Panc1 (cell line): ENCODE measurements around the gene DELE1. TPM values are rescaled to one million over a fixed set of nuclear protein-coding genes. Genes with fewer than 3 reads are reported as not detected.

ENCODE experiments used
- ATAC-seq: fragments of 200-7000 bp; cut with Tn5 transposase; 2 replicates; pipeline ENCODE4 v1.9.1; 2020; ENCODE audit warnings: mild to moderate bottlenecking, moderate library complexity
- BruUV-seq: library from RNA; stranded (reverse); fragments of 400-500 nt; replicated peaks from 2 replicates; lab custom pipeline; 2021; lab: Mats Ljungman, UMichigan
- CTCF ChIA-PET: fragments of 300-600 bp; sonication (Branson Sonifier 250); formaldehyde crosslinking; loops from one replicate; lab custom pipeline; 2022; ENCODE audit warnings: antibody characterized with exemption; lab: Charles Lee
- POLR2A ChIA-PET: fragments of 300-600 bp; sonication (Branson Sonifier 250); formaldehyde crosslinking; loops from one replicate; lab custom pipeline; 2022; ENCODE audit warnings: antibody characterized with exemption; lab: Charles Lee
- DNase-seq: peaks from one replicate; pipeline ENCODE4 v3.0.0-alpha.2; 2010; ENCODE audit warnings: low read depth, low spot score
- H3K27ac ChIP-seq: 2 replicates; pipeline ENCODE4 v1.5.1; 2011; ENCODE audit warnings: mild to moderate bottlenecking, low read length, inconsistent platforms
- H3K27me3 ChIP-seq: fragments of 200-500 bp; sonication (Bioruptor generic); 2 replicates; pipeline ENCODE4 v1.6.0; 2014; ENCODE audit warnings: low read length, inconsistent platforms; ENCODE audit not compliant: control insufficient read depth, insufficient read depth
- H3K36me3 ChIP-seq: fragments of 200-500 bp; sonication (Bioruptor generic); 2 replicates; pipeline ENCODE4 v1.5.1; 2014; ENCODE audit warnings: inconsistent platforms, mild to moderate bottlenecking, low read length, moderate library complexity; ENCODE audit not compliant: control insufficient read depth, insufficient read depth
- H3K4me1 ChIP-seq: 2 replicates; pipeline ENCODE4 v1.5.1; 2011; ENCODE audit warnings: inconsistent platforms, mild to moderate bottlenecking, low read length, moderate library complexity; ENCODE audit not compliant: control insufficient read depth, insufficient read depth
- H3K4me3 ChIP-seq, 2 experiments: 2 replicates each; pipeline ENCODE4 v1.5.1; 2011 to 2012; ENCODE audit warnings: low read depth in 2 of 2, low read length in 2 of 2, mild to moderate bottlenecking in 2 of 2, inconsistent platforms in 1 of 2, moderate library complexity in 1 of 2
- H3K9me3 ChIP-seq: fragments of 200-500 bp; sonication (Bioruptor generic); 2 replicates; pipeline ENCODE4 v1.5.1; 2014; ENCODE audit warnings: low read depth, mild to moderate bottlenecking, inconsistent platforms, low read length, moderate library complexity; ENCODE audit not compliant: control insufficient read depth, insufficient read depth
- POLR2AphosphoS5 ChIP-seq: IDR thresholded peaks from 2 replicates; pipeline ENCODE4 v1.6.1; 2012; ENCODE audit warnings: mild to moderate bottlenecking, low read depth, low read length, moderate library complexity
- SIN3A ChIP-seq: IDR thresholded peaks from 2 replicates; pipeline ENCODE4 v1.6.1; 2012; ENCODE audit warnings: low read depth, mild to moderate bottlenecking, low read length, moderate library complexity, borderline replicate concordance; ENCODE audit not compliant: insufficient read depth
- TCF7L2 ChIP-seq: IDR thresholded peaks from 2 replicates; pipeline ENCODE4 v1.6.1; 2011; ENCODE audit warnings: mild to moderate bottlenecking, low read depth, low read length, inconsistent platforms
- in situ Hi-C: cut with HindIII; loops from 2 replicates; pipeline ENCODE4 v1.10.0; 2016; ENCODE audit warnings: low sequenced_read_pairs, low pct_unique_long_range_greater_than_20kb
- intact Hi-C: fragments of 100-400 bp; cut with micrococcal nuclease; formaldehyde crosslinking; loops from one replicate; pipeline ENCODE4 v1.10.0; 2022; ENCODE audit not compliant: unreplicated experiment
- total RNA-seq: library from RNA; stranded (reverse); gene quantifications from one replicate; pipeline ENCODE4 v1.2.1, GENCODE V29; 2021; ENCODE audit not compliant: unreplicated experiment
- TF ChIP-seq, protein P1 (sequence below): fragments of 450-650 bp; IDR thresholded peaks from 2 replicates; pipeline ENCODE4 v1.5.1; 2017; ENCODE audit warnings: mild to moderate bottlenecking
- TF ChIP-seq, protein P2 (sequence below), 2 experiments: IDR thresholded peaks; 2 replicates each; pipeline ENCODE4 v1.6.1; 2011 to 2012; ENCODE audit warnings: low read depth in 2 of 2, control low read depth in 1 of 2, low read length in 1 of 2, mild to moderate bottlenecking in 1 of 2, moderate library complexity in 1 of 2; ENCODE audit not compliant: insufficient read depth in 1 of 2

DELE1 gene
- total RNA-seq, 1 experiment from 2014 or later, result 78.4 TPM

DNA sequence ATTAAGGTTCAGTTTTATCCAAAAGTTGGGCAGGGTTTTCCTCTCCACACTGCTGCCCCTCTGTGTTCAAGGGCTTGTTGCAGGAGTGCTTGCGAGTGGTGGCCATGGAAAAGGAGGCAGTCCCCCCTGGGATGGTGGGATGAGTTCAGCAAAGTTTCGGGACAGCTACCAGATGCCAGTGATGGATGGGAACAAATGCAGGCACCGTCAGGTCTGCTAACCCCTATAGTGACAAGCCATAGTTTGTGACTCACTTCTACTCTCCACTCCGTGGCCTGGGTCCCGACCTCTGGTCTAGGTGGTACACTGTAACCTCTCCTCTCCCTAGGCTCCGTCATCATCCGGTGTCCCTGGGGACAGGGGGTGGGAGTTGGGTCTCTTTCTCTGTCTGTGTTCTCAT lies 41.4 kb downstream of the DELE1 start:
- Histone ChIP-seq H3K9me3 (no peaks in the 10 kb centered on the region), H3K36me3 (peaks cover 6% of the 10 kb centered on the region; the same call in 1 of the 2 replicates), H3K27me3 (no peaks in the 10 kb centered on the region), H3K4me1 (peaks cover 7% of the 10 kb centered on the region), H3K27ac (no peak overlapping the region), H3K4me3 (no peak overlapping the region)
- DNase-seq (no peak), ATAC-seq (no peak)
- intact Hi-C loops (loop anchor here (10.0 kb wide), 1 partner anchor 300 kb away; no protein-coding TSS in a partner anchor), in situ Hi-C loops (no loop called here)
- no TSS peak for BruUV-seq
- TF ChIP-seq, protein P1, sequence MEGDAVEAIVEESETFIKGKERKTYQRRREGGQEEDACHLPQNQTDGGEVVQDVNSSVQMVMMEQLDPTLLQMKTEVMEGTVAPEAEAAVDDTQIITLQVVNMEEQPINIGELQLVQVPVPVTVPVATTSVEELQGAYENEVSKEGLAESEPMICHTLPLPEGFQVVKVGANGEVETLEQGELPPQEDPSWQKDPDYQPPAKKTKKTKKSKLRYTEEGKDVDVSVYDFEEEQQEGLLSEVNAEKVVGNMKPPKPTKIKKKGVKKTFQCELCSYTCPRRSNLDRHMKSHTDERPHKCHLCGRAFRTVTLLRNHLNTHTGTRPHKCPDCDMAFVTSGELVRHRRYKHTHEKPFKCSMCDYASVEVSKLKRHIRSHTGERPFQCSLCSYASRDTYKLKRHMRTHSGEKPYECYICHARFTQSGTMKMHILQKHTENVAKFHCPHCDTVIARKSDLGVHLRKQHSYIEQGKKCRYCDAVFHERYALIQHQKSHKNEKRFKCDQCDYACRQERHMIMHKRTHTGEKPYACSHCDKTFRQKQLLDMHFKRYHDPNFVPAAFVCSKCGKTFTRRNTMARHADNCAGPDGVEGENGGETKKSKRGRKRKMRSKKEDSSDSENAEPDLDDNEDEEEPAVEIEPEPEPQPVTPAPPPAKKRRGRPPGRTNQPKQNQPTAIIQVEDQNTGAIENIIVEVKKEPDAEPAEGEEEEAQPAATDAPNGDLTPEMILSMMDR, result no peak
- no peak for TF ChIP-seq SIN3A
- TF ChIP-seq, protein P2, sequence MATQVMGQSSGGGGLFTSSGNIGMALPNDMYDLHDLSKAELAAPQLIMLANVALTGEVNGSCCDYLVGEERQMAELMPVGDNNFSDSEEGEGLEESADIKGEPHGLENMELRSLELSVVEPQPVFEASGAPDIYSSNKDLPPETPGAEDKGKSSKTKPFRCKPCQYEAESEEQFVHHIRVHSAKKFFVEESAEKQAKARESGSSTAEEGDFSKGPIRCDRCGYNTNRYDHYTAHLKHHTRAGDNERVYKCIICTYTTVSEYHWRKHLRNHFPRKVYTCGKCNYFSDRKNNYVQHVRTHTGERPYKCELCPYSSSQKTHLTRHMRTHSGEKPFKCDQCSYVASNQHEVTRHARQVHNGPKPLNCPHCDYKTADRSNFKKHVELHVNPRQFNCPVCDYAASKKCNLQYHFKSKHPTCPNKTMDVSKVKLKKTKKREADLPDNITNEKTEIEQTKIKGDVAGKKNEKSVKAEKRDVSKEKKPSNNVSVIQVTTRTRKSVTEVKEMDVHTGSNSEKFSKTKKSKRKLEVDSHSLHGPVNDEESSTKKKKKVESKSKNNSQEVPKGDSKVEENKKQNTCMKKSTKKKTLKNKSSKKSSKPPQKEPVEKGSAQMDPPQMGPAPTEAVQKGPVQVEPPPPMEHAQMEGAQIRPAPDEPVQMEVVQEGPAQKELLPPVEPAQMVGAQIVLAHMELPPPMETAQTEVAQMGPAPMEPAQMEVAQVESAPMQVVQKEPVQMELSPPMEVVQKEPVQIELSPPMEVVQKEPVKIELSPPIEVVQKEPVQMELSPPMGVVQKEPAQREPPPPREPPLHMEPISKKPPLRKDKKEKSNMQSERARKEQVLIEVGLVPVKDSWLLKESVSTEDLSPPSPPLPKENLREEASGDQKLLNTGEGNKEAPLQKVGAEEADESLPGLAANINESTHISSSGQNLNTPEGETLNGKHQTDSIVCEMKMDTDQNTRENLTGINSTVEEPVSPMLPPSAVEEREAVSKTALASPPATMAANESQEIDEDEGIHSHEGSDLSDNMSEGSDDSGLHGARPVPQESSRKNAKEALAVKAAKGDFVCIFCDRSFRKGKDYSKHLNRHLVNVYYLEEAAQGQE (IDR thresholded peaks at IDR 0.05; ENCODE audit: insufficient read depth in 1 of 2, low read depth in 2 of 2, low read length in 1 of 2), result no peak
- TF ChIP-seq TCF7L2, result no peak
- no peak for TF ChIP-seq POLR2AphosphoS5
- ChIA-PET CTCF (no interaction called here), POLR2A (no interaction called here)

DNA sequence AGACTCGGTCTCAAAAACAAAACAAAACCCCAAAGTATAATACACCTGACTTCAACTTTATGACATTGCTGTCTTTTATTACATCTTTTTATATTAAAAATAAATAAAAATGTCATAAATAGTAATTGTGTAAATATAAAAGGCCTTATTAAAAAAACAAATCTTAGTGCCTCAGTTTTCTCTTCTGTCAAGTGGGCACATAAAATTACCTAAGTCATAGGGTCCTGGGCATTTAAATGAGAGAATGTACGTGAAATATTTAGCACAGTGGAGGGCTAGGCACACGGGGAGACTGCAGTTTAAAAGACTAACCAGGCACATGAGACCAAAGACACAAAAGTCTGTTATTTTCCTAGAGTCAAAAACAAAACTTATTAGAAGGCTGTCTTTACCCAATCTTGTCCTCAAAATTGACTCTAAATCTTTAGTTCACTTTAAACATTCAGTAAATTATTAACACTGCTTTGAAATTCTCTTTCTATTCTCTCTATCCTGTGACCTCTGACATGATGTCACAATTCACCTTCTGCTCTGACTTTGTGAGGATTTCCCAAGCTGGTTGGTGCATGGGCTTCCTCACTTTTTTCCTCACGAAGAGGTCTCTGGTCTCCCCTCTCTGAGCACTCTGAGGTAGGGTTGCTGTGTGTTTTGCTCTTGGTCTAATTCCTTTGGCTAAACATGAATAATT lies 42.7 kb downstream of the DELE1 start:
- Histone ChIP-seq H3K27me3 (no peaks in the 10 kb centered on the region), H3K36me3 (peaks cover 13% of the 10 kb centered on the region), H3K4me1 (peaks cover 13% of the 10 kb centered on the region), H3K27ac (no peak overlapping the region), H3K9me3 (no peaks in the 10 kb centered on the region), H3K4me3 (no peak overlapping the region)
- intact Hi-C loops, result loop anchor here (10.0 kb wide), 1 partner anchor 302 kb away; no protein-coding TSS in a partner anchor
- ChIA-PET POLR2A (no interaction called here), CTCF (no interaction called here)
- no peak for DNase-seq
- ATAC-seq, result no peak
- no TSS peak for BruUV-seq
- in situ Hi-C loops, result no loop called here
- TF ChIP-seq, protein P1, result no peak
- TF ChIP-seq, protein P2 (IDR thresholded peaks at IDR 0.05; ENCODE audit: insufficient read depth in 1 of 2, low read depth in 2 of 2, low read length in 1 of 2), result no peak
- TF ChIP-seq SIN3A (no peak), POLR2AphosphoS5 (no peak), TCF7L2 (no peak)
